Erythroblast (primary cell): ENCODE data around the gene PRR35.
A peak's percentile ranks its signal among the peaks of the same experiment; 100 is the strongest.

Experiments
- DNase-seq, 2 experiments: peaks; one replicate each; lab custom pipeline; 2025; lab: John Stamatoyannopoulos, UW
- GATA1 ChIP-seq: IDR thresholded peaks from 2 replicates; pipeline ENCODE4 v1.6.1; 2011; ENCODE audit warnings: low read depth, mild to moderate bottlenecking, control low read depth, low read length, moderate library complexity
- POLR2A ChIP-seq: IDR thresholded peaks from 2 replicates; pipeline ENCODE4 v1.6.1; 2011; ENCODE audit warnings: mild to moderate bottlenecking, low read length

The PRR35 gene

GRCh38 chr16:548586-548985 lies 11.6 kb upstream of the PRR35 start:
- no peak for DNase-seq

GRCh38 chr16:549544-550263 lies 10.5 kb upstream of the PRR35 start:
- DNase-seq, result peak; percentile 37 to 46
- TF ChIP-seq POLR2A (no peak), GATA1 (no peak)

More at GRCh38 chr16:548586-548985, 11.6 kb upstream of the PRR35 start:
- no peak for TF ChIP-seq POLR2A
- TF ChIP-seq GATA1, result no peak

- DNase-seq, result no peak
- TF ChIP-seq GATA1 (no peak), POLR2A (no peak)
Observed at GRCh38 chr16:551210-551609, 9.0 kb upstream of the PRR35 start.

DNA sequence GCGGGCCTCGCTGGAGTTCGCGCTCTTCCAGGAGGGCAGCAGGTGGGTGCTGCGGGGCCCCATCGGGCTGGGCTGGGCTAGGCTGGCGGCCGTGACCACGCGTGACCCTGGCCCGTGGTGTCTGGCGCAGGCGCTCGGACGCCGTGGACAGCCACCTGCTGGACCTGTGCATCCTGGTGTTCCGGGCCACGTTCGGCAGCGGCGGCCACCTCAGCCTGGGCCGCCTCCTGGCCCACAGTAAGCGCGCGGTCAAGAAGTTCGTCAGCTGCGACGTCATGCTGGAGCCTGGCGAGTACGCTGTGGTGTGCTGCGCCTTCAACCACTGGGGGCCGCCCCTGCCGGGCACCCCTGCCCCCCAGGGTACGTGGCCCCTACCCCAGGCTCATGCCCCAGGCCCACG lies 8.0 kb upstream of the PRR35 start:
- no peak for DNase-seq
- no peak for TF ChIP-seq POLR2A
- TF ChIP-seq GATA1, result no peak

- no peak for DNase-seq
- TF ChIP-seq GATA1 (no peak), POLR2A (no peak)
Observed at GRCh38 chr16:553601-554296, 6.4 kb upstream of the PRR35 start.

DNA sequence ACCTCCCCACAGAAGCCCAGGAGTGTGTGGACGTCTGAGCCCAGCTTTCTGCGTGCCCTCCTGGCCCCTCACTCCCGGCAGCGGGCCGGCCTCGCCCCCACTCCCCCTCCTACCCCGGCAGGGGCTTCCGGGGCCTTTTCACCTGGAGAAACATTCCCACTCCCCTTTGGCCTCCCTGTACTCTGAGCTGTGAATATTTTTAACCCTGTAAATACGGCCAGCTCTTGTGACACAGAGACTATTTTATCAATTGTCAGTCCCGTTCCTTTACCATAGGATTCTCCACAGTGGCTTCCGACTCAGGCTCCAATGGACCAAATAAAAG lies 5.9 kb upstream of the PRR35 start:
- TF ChIP-seq POLR2A, result no peak
- no peak for TF ChIP-seq GATA1
- DNase-seq, result no peak

DNA sequence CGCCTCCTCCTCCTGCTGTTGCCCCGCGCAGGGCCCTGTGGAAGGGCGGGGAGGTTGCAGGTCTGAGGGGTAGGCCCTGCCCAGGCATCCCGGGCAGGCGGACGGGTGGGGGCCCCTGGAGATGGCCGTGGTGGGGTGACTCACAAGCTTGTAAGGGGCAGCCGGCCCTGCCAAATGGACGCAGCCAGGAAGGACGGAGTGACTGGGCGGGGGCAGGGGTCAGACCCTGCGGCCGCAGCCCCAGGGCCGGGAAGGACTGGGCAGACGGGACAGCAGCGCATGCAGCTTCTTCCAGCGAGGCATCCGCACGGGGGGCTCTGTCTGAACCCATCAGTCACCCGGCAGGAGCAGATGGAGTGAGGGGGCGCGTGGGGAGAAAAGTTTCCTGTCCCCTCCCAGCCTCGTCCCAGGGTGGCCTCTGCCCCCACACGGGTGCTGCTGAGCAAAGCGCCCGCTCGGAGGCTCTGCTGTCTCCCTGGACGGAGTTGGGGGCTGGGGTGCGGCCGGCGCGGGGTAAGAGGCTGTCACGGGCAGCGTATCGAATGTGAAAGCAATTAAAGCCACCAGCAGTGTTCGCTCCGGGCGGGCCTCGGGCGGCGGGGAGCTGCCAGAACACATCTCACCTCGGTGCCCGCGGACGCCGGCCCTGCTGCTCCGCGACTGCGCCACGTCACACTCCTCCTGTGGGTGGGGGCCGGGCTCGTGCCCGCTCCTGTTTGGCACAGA lies 5.4 kb upstream of the PRR35 start:
- TF ChIP-seq GATA1, result no peak
- no peak for TF ChIP-seq POLR2A
- no peak for DNase-seq

DNA sequence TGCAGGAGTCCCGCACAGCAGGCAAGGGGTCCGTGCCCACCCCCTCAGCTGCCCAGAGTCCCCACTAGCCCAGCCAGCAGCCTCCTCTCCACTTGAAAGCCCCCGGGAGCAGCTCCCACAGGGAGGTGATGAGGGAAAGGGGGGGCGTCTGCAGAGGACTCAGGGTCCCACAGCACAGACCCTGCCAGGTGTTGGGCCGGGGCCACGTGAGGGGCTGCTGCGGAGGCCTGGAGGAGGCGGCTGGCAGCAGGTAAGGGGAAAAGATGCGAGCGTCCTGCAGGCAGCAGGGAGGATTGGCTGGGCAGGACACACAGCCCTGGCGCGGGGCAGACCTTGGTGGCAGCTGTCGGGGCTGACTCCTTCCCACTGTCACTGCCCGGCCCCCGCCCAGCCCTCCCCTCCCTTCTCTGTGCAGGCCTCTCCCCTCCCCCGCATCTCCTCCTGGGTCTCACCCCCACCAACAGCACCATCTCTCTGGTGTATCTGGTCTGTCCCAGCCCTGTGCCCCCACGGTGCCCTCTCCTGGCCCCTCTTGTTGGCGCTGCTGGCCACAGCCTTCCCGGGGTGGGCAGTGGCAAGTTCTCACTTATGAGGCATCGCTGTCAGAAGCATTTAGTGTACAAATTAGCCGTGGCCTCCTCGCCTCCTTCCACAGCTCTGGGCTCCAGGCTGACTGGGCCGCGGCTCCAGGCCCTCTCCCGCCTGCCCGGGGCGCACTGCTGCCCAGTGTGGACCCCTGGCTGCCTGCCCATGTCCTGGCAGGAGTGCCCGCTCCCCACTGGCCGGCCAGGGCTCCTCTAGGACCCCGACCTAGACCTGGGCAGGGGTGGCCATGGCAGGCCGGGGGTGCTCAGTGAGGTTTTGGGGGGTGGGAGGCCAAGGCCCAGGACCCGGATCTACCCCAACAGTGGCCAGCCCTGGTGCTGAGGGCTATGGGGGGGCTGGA lies 4.4 kb upstream of the PRR35 start:
- TF ChIP-seq GATA1 (no peak), POLR2A (no peak)
- no peak for DNase-seq

- TF ChIP-seq POLR2A (no peak), GATA1 (no peak)
- DNase-seq, result no peak
Observed at GRCh38 chr16:556474-557173, 3.6 kb upstream of the PRR35 start.

GRCh38 chr16:557463-558297 lies 2.5 kb upstream of the PRR35 start:
- no peak for TF ChIP-seq GATA1
- TF ChIP-seq POLR2A, result no peak
- DNase-seq, result no peak

DNA sequence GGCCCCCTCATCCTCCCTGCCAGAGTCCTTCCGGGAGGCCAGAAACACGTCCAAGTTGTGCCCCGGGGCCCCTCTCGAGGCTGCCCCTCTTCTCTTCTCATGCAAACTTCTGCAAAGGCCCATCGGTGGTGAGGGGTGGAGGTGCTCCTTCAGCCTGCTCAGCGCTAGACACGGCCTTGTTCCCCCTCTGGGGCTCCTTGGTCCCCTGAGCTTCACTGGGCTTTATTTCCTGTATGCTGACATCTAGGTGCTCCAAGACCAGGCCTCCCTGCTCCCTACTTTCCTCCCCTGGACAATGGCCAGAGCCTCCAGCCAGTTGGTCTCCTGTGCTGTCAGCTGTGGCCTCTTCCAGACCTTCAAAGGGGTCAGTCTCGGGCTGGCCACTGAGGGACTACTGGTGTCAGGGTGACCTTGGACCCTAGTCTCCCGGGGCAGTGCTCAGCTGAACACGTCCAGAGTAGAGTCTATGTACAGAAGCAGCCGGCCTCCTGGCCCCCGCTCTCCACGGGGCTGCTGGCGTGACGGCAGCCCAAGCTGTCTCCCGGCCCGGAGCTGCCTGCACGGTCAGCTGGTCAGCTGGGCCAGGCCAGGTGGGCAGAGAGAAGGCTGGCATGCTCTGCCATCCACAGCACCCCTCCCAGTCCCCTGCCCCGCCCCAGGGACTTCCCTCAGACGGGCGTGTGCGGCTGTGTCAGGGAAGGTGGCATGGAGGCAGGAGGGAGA lies 1.7 kb upstream of the PRR35 start:
- TF ChIP-seq GATA1 (no peak), POLR2A (no peak)
- no peak for DNase-seq

- DNase-seq, result no peak
- no peak for TF ChIP-seq GATA1
Observed at GRCh38 chr16:559021-559380, 1.2 kb upstream of the PRR35 start.
